NCI-H2196 treated with DMSO at 0.1 percent for 48 hours (cell line): ENCODE measurements around the gene SLC6A20.

Experiments used
- DNase-seq: peaks from one replicate; lab custom pipeline; 2025; ENCODE audit not compliant: unreplicated experiment; lab: John Stamatoyannopoulos, UW

SLC6A20 gene

GRCh38 chr3:45795882-45796765 is at the start of gene SLC6A20:
Gene SLC6A20, minus strand, starts transcription at chr3:45796536. Its CDS starts 117 bp downstream, at chr3:45796419.
- no peak for DNase-seq

- DNase-seq, result no peak
Observed at GRCh38 chr3:45844616-45845015, 48.3 kb upstream of the SLC6A20 start.

- DNase-seq, result no peak
Observed at GRCh38 chr3:45842851-45843625, 46.7 kb upstream of the SLC6A20 start.

GRCh38 chr3:45841757-45842491 is 45.6 kb upstream of the SLC6A20 start, which contains the start of gene LZTFL1:
Gene LZTFL1, minus strand, starts transcription at chr3:45842119. Its CDS starts 128 bp downstream, at chr3:45841991.
- peak; percentile 70 for DNase-seq

GRCh38 chr3:45841420-45841756 is 45.1 kb upstream of the SLC6A20 start:
- DNase-seq, result no peak

- DNase-seq, result no peak
Observed at GRCh38 chr3:45838466-45838865, 42.1 kb upstream of the SLC6A20 start.

GRCh38 chr3:45832699-45833098 is 36.4 kb upstream of the SLC6A20 start:
- peak; percentile 39 for DNase-seq

GRCh38 chr3:45830121-45830520 is 33.8 kb upstream of the SLC6A20 start:
- no peak for DNase-seq

- no peak for DNase-seq
Observed at GRCh38 chr3:45826908-45827307, 30.6 kb upstream of the SLC6A20 start.

- no peak for DNase-seq
Observed at GRCh38 chr3:45826321-45826720, 30.0 kb upstream of the SLC6A20 start.

GRCh38 chr3:45821127-45821526 is 24.8 kb upstream of the SLC6A20 start:
- DNase-seq, result no peak

GRCh38 chr3:45819543-45819942 is 23.2 kb upstream of the SLC6A20 start:
- DNase-seq, result no peak

GRCh38 chr3:45817831-45818522 is 21.6 kb upstream of the SLC6A20 start:
- DNase-seq, result peak; percentile 64

- peak; percentile 32 for DNase-seq
Observed at GRCh38 chr3:45816544-45816943, 20.2 kb upstream of the SLC6A20 start.

- no peak for DNase-seq
Observed at GRCh38 chr3:45814322-45814721, 18.0 kb upstream of the SLC6A20 start.

GRCh38 chr3:45807681-45808540 is 11.6 kb upstream of the SLC6A20 start:
- peak; percentile 11 for DNase-seq

GRCh38 chr3:45807133-45807532 is 10.8 kb upstream of the SLC6A20 start:
- no peak for DNase-seq

GRCh38 chr3:45806072-45806471 is 9.7 kb upstream of the SLC6A20 start:
- no peak for DNase-seq

- no peak for DNase-seq
Observed at GRCh38 chr3:45803252-45803935, 7.1 kb upstream of the SLC6A20 start.
